SK-N-MC (cell line): ENCODE measurements around the gene TESK1.

Experiments used
- DNase-seq: peaks from one replicate; pipeline ENCODE4 v3.0.0-alpha.2; 2011; ENCODE audit warnings: low read depth, low spot score
- H3K27ac ChIP-seq: fragments of 200-600 bp; sonication (generic); 2 replicates; pipeline ENCODE4 v1.5.1; 2016; ENCODE audit warnings: mixed run types
- H3K36me3 ChIP-seq: fragments of 200-600 bp; sonication (generic); 2 replicates; pipeline ENCODE4 v1.6.1; 2017; ENCODE audit warnings: antibody characterized with exemption, low read length, mixed read lengths; ENCODE audit not compliant: insufficient read depth
- H3K4me3 ChIP-seq: fragments of 200-600 bp; sonication (generic); 2 replicates; pipeline ENCODE4 v1.5.1; 2016
- H3K9ac ChIP-seq: fragments of 200-600 bp; sonication (generic); 2 replicates; pipeline ENCODE4 v1.8.0; 2017; ENCODE audit warnings: mixed run types, mixed read lengths; ENCODE audit not compliant: insufficient read length
- H3K9me3 ChIP-seq: fragments of 200-600 bp; sonication (generic); 2 replicates; pipeline ENCODE4 v1.6.1; 2017; ENCODE audit warnings: low read depth, mild to moderate bottlenecking, antibody characterized with exemption, low read length, moderate library complexity, mixed read lengths
- EZH2 ChIP-seq: fragments of 200-600 bp; sonication (generic); IDR thresholded peaks from one replicate; pipeline ENCODE4 v1.6.1; 2017; ENCODE audit warnings: antibody characterized with exemption
- FOXP2 ChIP-seq: optimal IDR thresholded peaks from 2 replicates; pipeline ENCODE3; 2011; ENCODE audit warnings: mild to moderate bottlenecking, moderate library complexity; ENCODE audit not compliant: insufficient read depth; ENCODE audit errors: extremely low read length, control extremely low read depth
- POLR2AphosphoS5 ChIP-seq: IDR thresholded peaks from 2 replicates; pipeline ENCODE4 v1.6.1; 2012; ENCODE audit warnings: mild to moderate bottlenecking, low read depth, low read length, borderline replicate concordance

The TESK1 gene, protein sequence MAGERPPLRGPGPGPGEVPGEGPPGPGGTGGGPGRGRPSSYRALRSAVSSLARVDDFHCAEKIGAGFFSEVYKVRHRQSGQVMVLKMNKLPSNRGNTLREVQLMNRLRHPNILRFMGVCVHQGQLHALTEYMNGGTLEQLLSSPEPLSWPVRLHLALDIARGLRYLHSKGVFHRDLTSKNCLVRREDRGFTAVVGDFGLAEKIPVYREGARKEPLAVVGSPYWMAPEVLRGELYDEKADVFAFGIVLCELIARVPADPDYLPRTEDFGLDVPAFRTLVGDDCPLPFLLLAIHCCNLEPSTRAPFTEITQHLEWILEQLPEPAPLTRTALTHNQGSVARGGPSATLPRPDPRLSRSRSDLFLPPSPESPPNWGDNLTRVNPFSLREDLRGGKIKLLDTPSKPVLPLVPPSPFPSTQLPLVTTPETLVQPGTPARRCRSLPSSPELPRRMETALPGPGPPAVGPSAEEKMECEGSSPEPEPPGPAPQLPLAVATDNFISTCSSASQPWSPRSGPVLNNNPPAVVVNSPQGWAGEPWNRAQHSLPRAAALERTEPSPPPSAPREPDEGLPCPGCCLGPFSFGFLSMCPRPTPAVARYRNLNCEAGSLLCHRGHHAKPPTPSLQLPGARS

GRCh38 chr9:35604578-35605350 is at the start of gene TESK1:
TESK1 (plus strand) TSS chr9:35605262; CDS start chr9:35605620, 358 bp downstream.
- peak within 1 kb of the TSS; percentile 67 for H3K9ac ChIP-seq
- peaks cover 3% of the 10 kb centered on the region; the same call in 1 of the 2 replicates for H3K36me3 ChIP-seq
- DNase-seq, result no peak
- TF ChIP-seq POLR2AphosphoS5, result no peak
- TF ChIP-seq FOXP2, result no peak
- no peak for TF ChIP-seq EZH2
- peak within 1 kb of the TSS; percentile 88 for H3K4me3 ChIP-seq
- no peaks in the 10 kb centered on the region for H3K9me3 ChIP-seq
- peak within 1 kb of the TSS; percentile 43; the same call in 1 of the 2 replicates for H3K27ac ChIP-seq

- DNase-seq, result no peak
- Histone ChIP-seq H3K27ac (no peak overlapping the region), H3K4me3 (no peak overlapping the region), H3K9ac (no peak overlapping the region), H3K36me3 (peaks cover 5% of the 10 kb centered on the region; the same call in 1 of the 2 replicates), H3K9me3 (no peaks in the 10 kb centered on the region)
- no peak for TF ChIP-seq FOXP2
- no peak for TF ChIP-seq EZH2
- no peak for TF ChIP-seq POLR2AphosphoS5
Measured at GRCh38 chr9:35555881-35556280, 49.2 kb upstream of the TESK1 start.

- H3K27ac ChIP-seq, result no peak overlapping the region
- H3K9me3 ChIP-seq, result no peaks in the 10 kb centered on the region
- H3K4me3 ChIP-seq, result no peak overlapping the region
- no peak for DNase-seq
- no peak overlapping the region for H3K9ac ChIP-seq
- H3K36me3 ChIP-seq, result peaks cover 5% of the 10 kb centered on the region; the same call in 1 of the 2 replicates
- TF ChIP-seq POLR2AphosphoS5, result no peak
- no peak for TF ChIP-seq EZH2
- TF ChIP-seq FOXP2, result no peak
Measured at GRCh38 chr9:35556776-35557175, 48.3 kb upstream of the TESK1 start.

- Histone ChIP-seq H3K36me3 (peaks cover 5% of the 10 kb centered on the region; the same call in 1 of the 2 replicates), H3K4me3 (no peak overlapping the region), H3K9me3 (no peaks in the 10 kb centered on the region), H3K9ac (no peak overlapping the region), H3K27ac (no peak overlapping the region)
- no peak for TF ChIP-seq POLR2AphosphoS5
- TF ChIP-seq FOXP2, result no peak
- no peak for TF ChIP-seq EZH2
- no peak for DNase-seq
Measured at GRCh38 chr9:35557320-35557719, 47.7 kb upstream of the TESK1 start.

GRCh38 chr9:35558185-35558584 is 46.9 kb upstream of the TESK1 start:
- no peak for DNase-seq
- TF ChIP-seq EZH2 (no peak), POLR2AphosphoS5 (no peak), FOXP2 (no peak)
- peaks cover 5% of the 10 kb centered on the region; the same call in 1 of the 2 replicates for H3K36me3 ChIP-seq
- H3K4me3 ChIP-seq, result no peak overlapping the region
- H3K9ac ChIP-seq, result no peak overlapping the region
- H3K27ac ChIP-seq, result no peak overlapping the region
- H3K9me3 ChIP-seq, result no peaks in the 10 kb centered on the region

- Histone ChIP-seq H3K9ac (no peak overlapping the region), H3K4me3 (no peak overlapping the region), H3K9me3 (no peaks in the 10 kb centered on the region), H3K27ac (no peak overlapping the region), H3K36me3 (peaks cover 5% of the 10 kb centered on the region; the same call in 1 of the 2 replicates)
- no peak for DNase-seq
- TF ChIP-seq POLR2AphosphoS5 (no peak), EZH2 (no peak), FOXP2 (no peak)
Measured at GRCh38 chr9:35559792-35560530, 45.1 kb upstream of the TESK1 start.

- Histone ChIP-seq H3K4me3 (no peak overlapping the region), H3K27ac (no peak overlapping the region), H3K36me3 (peaks cover 2% of the 10 kb centered on the region; the same call in 1 of the 2 replicates), H3K9ac (no peak overlapping the region), H3K9me3 (no peaks in the 10 kb centered on the region)
- DNase-seq, result no peak
- TF ChIP-seq EZH2 (no peak), POLR2AphosphoS5 (no peak), FOXP2 (no peak)
Measured at GRCh38 chr9:35560625-35561337, 44.3 kb upstream of the TESK1 start.
